ENCODE measurements around the gene ZNF441. TPM values are rescaled to one million over a fixed set of nuclear protein-coding genes. Genes with fewer than 3 reads are reported as not detected.

The ZNF441 gene
- total RNA-seq, 1 experiment from 2014 or later: 0.85 TPM

DNA sequence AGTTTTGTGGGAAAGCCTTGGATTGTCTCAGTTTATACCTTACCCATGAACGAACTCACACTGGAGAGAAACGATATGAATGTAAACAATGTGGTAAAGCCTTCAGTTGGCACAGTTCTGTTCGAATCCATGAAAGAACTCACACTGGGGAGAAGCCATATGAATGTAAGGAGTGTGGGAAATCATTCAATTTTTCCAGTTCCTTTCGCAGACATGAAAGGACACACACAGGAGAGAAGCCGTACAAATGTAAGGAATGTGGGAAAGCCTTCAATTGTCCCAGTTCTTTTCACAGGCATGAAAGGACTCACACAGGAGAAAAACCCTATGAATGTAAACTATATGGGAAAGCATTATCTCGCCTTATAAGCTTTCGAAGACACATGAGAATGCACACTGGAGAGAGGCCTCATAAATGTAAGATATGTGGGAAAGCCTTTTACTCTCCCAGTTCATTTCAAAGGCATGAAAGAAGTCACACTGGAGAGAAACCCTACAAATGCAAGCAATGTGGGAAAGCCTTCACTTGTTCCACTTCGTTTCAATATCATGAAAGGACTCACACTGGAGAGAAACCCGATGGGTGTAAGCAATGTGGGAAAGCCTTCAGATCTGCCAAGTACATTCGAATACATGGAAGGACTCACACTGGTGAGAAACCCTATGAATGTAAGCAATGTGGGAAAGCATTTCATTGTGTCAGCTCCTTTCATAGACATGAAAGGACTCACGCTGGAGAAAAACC is 39.7 kb downstream of the ZNF441 start:
- no peaks in the 10 kb centered on the region for H3K4me1 Mint-ChIP-seq
- no peak overlapping the region for H2AK5ac ChIP-seq (ENCODE audit: insufficient read length, low read length)
- H3K9ac ChIP-seq (ENCODE audit: extremely low read depth, insufficient read length, low read length): no peak overlapping the region
- no peak overlapping the region for H3K27ac Mint-ChIP-seq
- H3K79me2 ChIP-seq (ENCODE audit: insufficient read depth, low read length): no peaks in the 10 kb centered on the region
- peaks cover 58% of the 10 kb centered on the region for H3K27me3 Mint-ChIP-seq (ENCODE audit: low read depth)
- no peak for DNase-seq
- no peak overlapping the region for H3K27ac ChIP-seq (ENCODE audit: insufficient read length, low read depth, low read length)
- no peak overlapping the region for H3K4ac ChIP-seq (ENCODE audit: low read depth, low read length)
- H2BK15ac ChIP-seq (ENCODE audit: low read depth, low read length): no peak overlapping the region
- H3K36me3 Mint-ChIP-seq (ENCODE audit: insufficient read depth in 1 of 3, low read depth in 3 of 3): peaks cover 18 to 26% (median 26%) of the 10 kb centered on the region in 3 experiments; a peak in 6 of 7 replicates
- H3K14ac ChIP-seq (ENCODE audit: insufficient read depth, low read length): no peak overlapping the region
- no peaks in the 10 kb centered on the region for H3K4me1 ChIP-seq (ENCODE audit: insufficient read depth, low read length)
- no peak overlapping the region for H4K91ac ChIP-seq (ENCODE audit: insufficient read length, low read depth, low read length)
- WGBS (ENCODE audit: extremely low coverage, insufficient read length, low lambda C conversion rate): no CpG with 5 or more reads among the region's 11 CpGs
- H2BK12ac ChIP-seq (ENCODE audit: insufficient read length, low read depth, low read length): no peak overlapping the region
- no peak overlapping the region for H3K4me3 Mint-ChIP-seq
- H3K4me2 ChIP-seq (ENCODE audit: insufficient read depth, insufficient read length, low read length): no peak overlapping the region
- no peaks in the 10 kb centered on the region; the same call in 1 of the 2 replicates for H3K27me3 ChIP-seq (ENCODE audit: insufficient read depth, low read length)
- no peak overlapping the region for H2BK5ac ChIP-seq (ENCODE audit: insufficient read length, low read length)
- no peak overlapping the region for H4K8ac ChIP-seq (replicated peaks; ENCODE audit: insufficient read length, low read depth, low read length)
- H2AFZ ChIP-seq (ENCODE audit: low read length): no peak overlapping the region
- peaks cover 12% of the 10 kb centered on the region for H3K9me3 ChIP-seq (ENCODE audit: control insufficient read depth, low read depth, low read length)
- TF ChIP-seq, protein P1, sequence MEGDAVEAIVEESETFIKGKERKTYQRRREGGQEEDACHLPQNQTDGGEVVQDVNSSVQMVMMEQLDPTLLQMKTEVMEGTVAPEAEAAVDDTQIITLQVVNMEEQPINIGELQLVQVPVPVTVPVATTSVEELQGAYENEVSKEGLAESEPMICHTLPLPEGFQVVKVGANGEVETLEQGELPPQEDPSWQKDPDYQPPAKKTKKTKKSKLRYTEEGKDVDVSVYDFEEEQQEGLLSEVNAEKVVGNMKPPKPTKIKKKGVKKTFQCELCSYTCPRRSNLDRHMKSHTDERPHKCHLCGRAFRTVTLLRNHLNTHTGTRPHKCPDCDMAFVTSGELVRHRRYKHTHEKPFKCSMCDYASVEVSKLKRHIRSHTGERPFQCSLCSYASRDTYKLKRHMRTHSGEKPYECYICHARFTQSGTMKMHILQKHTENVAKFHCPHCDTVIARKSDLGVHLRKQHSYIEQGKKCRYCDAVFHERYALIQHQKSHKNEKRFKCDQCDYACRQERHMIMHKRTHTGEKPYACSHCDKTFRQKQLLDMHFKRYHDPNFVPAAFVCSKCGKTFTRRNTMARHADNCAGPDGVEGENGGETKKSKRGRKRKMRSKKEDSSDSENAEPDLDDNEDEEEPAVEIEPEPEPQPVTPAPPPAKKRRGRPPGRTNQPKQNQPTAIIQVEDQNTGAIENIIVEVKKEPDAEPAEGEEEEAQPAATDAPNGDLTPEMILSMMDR (conservative IDR thresholded peaks at IDR 0.05): no peak
- H2BK120ac ChIP-seq (ENCODE audit: low read depth, low read length, poor library complexity, severe bottlenecking): no peak overlapping the region
- H3K23me2 ChIP-seq (ENCODE audit: insufficient read length, low read depth, low read length, poor library complexity, severe bottlenecking): no peaks in the 10 kb centered on the region
- no peak overlapping the region for H3T11ph ChIP-seq (ENCODE audit: low read length)
- H3K18ac ChIP-seq (ENCODE audit: insufficient read length, low read depth, low read length): no peak overlapping the region
- no peak overlapping the region for H3K23ac ChIP-seq (ENCODE audit: insufficient read length, low read depth, low read length)
- no peak overlapping the region for H2BK20ac ChIP-seq (ENCODE audit: low read depth, low read length, poor library complexity, severe bottlenecking)
- H3K9me3 Mint-ChIP-seq: peaks cover 44 to 52% of the 10 kb centered on the region in 2 experiments
- no peak overlapping the region for H3K56ac ChIP-seq (ENCODE audit: insufficient read length, low read depth, low read length)
- H4K20me1 ChIP-seq (ENCODE audit: control insufficient read depth, insufficient read depth, insufficient read length): no peaks in the 10 kb centered on the region
- H3K79me1 ChIP-seq (ENCODE audit: insufficient read depth, low read depth, low read length, poor library complexity, severe bottlenecking): no peaks in the 10 kb centered on the region
- H4K5ac ChIP-seq (ENCODE audit: insufficient read length, low read depth, low read length): no peak overlapping the region
